GM18519 (cell line): ENCODE results near the gene OLFML2B.
A peak's percentile ranks its signal among the peaks of the same experiment; 100 is the strongest.
"Not testable (repeated sequence)": the region's sequence is repeated elsewhere in the genome, so short reads cannot be mapped to it uniquely, and the experiment has no call there.

Experiments used
- ATAC-seq: cut with Tn5 transposase; IDR thresholded peaks from one replicate; pipeline ENCODE4 v1.9.1; 2021; ENCODE audit warnings: mild to moderate bottlenecking, moderate library complexity; ENCODE audit not compliant: unreplicated experiment, low FRiP score

Gene OLFML2B

DNA sequence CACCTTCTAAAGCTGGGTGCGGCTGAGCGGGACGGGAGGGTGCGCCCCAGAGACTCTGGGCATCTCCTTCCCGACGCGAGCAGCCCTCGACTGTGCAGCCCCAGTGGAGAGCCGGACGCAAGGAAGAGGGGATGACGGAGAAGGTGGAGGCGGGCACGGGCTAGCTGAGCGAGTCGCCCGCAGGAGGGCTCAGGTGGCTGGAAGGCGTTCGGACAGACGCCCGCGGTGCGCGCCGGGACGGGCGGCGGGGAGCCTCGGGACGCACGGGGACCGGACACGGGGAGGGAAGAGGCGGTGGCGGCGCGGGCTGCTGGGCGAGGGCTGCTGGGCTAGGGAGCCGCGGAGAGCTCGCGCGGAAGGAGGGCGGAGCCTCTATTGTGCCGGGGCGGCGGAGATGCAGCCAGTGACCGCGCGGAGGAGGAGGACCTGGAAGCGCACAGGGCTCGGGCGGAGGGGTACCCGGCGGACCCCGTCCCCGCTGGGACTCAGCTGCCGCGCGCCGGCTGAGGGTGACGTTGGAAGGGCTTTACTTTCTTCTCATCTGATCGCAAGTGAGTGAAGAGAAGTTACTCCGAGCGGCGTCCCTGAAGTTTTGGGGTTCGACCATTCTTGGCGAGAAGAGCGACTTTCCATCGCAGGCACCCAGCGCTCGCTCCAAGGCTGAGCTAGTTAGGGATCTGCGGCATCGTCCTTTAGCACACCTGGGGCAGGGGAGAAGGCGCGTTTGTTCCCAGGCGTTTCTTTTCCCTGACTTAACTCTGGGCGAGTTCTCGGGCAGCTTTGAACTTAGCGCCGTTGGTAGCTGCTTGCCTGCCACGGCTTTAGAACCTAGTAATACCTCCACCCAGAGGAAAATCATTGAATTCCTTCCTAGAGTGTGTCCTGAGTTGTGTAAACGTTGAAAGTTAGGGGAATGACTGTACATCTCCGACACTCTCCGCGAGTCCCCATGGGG is at the start of gene OLFML2B:
TSS of gene OLFML2B (minus strand) at position 323 of the 955 bp plus-strand sequence. CDS start 439 bp downstream, outside the sequence.
- ATAC-seq, result no peak

DNA sequence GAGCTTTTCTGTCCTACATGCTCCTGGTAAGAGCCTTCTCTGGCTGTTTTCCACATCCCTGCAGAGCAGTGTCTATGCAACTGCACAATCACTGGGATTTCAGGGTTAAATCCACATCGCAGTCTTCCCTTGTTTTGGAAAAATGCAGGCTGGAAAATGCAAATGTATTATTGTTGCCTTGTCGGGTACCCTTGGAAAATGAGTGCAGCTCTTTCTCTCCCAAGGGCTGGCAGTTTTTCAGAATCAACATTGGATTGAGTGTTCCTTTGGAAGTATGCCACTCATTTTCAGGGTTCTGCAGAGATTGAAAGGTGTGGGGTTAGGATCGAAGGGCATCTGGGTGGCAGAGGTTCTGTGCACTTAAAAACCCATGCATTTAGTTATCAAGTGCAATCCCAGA is 49.1 kb upstream of the OLFML2B start:
- ATAC-seq, result no peak

GRCh38 chr1:162070825-162071224 is 47.2 kb upstream of the OLFML2B start:
- no peak for ATAC-seq

DNA sequence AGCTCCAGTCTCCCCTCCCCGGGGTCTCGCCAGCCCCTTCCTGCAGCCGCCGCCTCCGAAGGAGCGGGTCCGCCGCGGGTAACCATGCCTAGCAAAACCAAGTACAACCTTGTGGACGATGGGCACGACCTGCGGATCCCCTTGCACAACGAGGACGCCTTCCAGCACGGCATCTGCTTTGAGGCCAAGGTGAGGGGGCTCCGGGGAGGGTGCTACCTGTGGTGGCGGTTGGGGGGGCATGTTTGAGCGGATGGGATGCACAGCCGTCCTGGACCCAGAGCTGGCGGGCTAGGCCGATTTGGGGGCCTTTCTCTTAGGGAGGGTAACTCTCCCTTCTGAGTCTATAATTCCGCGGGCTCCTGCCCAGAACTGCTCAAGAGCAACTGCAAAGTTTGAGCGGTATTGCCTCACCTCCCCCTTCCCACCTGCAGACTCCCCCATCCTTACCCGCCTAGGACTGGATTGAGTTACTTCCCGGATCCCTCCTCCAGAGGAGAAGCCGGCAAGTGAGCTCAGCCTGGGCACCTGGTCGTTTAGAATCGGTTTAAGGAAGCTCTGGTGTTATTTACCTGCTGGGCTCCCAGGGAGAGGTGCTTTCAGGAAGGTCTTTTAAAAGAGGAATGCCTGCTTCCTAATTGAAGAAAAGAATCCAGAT is 46.6 kb upstream of the OLFML2B start:
- ATAC-seq, result no peak

- ATAC-seq, result peak; percentile 80
These were observed 45.8 kb upstream of the OLFML2B start, which contains the start of gene NOS1AP for GRCh38 chr1:162069334-162070093. Gene NOS1AP, plus strand, starts transcription at chr1:162069691. Its CDS starts 487 bp downstream, at chr1:162070178.

DNA sequence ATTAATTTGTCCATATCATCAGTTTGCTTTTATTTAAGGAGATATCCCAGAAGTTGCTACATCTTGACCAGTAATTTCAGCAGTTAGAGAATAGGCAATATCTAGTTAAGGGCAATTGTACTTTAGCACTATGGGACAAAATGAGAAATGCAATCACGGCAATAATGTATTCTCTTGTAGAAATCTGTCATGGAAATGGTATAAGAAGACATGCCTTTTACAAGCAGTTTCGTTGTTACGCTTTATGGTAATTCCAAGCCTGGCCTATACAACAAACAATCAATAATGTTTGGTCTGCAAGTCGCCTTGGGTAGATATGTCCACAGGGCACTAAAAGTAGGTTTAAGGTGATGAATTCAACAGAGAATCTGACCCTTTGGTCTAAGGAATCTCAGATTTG is 44.6 kb upstream of the OLFML2B start:
- ATAC-seq, result no peak

- ATAC-seq, result no peak
These were observed 43.8 kb upstream of the OLFML2B start for GRCh38 chr1:162067466-162067865.

GRCh38 chr1:162066836-162067235 is 43.2 kb upstream of the OLFML2B start:
- not testable (repeated sequence) for ATAC-seq

- ATAC-seq, result no peak
These were observed 41.3 kb upstream of the OLFML2B start for GRCh38 chr1:162065016-162065415.

GRCh38 chr1:162062542-162063015 is 38.9 kb upstream of the OLFML2B start:
- ATAC-seq, result no peak

- ATAC-seq, result no peak
These were observed 36.6 kb upstream of the OLFML2B start for GRCh38 chr1:162060314-162060713.

DNA sequence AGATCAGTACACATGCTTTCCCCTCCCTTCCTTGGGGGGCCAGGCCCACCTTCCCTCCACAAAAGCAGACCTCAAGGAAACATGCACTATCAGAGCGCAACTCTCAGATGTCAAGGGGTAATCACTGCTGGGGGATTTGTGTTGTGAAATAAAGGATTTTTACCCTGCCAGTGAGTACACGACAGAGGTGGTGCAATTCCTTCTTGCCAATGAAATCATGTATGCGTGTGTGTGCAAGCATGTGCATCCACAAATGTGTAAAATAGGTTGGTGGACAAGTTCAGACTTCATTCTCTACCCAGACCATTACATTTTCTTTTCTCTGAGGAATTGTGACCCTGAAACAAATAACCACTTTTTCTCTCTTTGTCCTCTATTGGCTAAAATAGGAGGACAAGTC is 36.1 kb upstream of the OLFML2B start:
- no peak for ATAC-seq

- no peak for ATAC-seq
These were observed 32.9 kb upstream of the OLFML2B start for GRCh38 chr1:162056579-162056978.

GRCh38 chr1:162056043-162056442 is 32.4 kb upstream of the OLFML2B start:
- peak; percentile 68 for ATAC-seq

GRCh38 chr1:162055062-162055461 is 31.4 kb upstream of the OLFML2B start:
- ATAC-seq, result no peak

- not testable (repeated sequence) for ATAC-seq
These were observed 30.3 kb upstream of the OLFML2B start for GRCh38 chr1:162053949-162054348.

- ATAC-seq, result no peak
These were observed 23.3 kb upstream of the OLFML2B start for GRCh38 chr1:162046921-162047320.

GRCh38 chr1:162042361-162042760 is 18.7 kb upstream of the OLFML2B start:
- no peak for ATAC-seq

GRCh38 chr1:162040657-162041056 is 17.0 kb upstream of the OLFML2B start:
- ATAC-seq, result no peak

DNA sequence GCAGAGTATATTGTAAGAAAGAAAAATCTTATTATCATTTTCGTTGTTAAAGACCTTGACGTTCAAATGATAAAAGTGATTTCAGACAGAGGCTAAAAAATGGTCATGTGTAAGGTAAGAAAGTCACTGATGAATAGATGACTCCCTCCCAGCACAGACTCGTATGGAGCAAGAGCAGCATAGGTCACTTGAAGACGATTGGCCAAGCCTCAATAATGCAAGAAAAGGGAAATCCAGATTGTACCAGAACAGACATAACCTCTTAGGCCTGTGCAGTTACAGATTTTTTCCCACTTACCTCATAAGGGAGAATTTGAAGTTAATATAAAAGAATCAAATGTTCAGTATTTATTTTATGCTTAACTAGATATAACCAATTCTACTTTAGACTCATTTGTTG is 16.3 kb upstream of the OLFML2B start:
- ATAC-seq, result no peak

- ATAC-seq, result no peak
These were observed 15.0 kb upstream of the OLFML2B start for GRCh38 chr1:162038624-162039023.
